Measurements from ENCODE around the gene ARFGEF3.
A peak's percentile ranks its signal among the peaks of the same experiment; 100 is the strongest.

Gene ARFGEF3

DNA sequence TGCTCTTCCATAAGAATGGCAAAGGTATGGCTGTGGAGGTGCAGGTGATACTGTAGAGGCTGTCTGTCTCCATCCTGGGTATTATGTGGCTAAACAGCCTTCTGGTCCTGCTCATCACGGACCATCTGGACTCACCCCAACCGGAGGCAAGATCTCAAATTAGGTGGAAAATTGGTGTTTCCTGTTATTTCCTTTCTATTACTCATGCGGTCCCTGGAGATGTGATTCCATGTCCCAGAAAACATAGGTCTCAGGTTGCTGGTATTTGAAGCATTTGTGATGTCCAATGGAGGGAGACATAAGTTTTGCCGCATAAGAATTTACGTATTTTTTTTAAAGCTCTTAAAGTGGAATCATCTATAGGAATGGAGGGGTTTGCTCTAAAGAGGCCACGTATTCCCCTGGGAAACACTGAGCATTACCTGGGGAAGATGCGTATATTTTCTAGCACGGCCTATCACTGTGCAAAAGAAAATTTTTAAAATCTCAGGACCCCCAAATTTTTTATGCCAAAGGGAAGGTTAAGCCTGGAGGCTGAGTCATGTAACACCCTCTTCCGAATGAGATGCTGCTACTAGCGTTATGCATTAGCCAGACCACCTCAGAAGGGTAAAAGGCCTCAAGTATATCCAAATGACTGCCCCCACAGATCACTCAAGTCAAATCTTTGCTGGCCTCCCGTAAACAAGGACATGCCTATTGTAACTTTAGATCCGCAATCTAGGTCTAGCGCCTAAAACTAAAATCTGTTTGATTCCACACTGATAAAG lies 78.9 kb downstream of the ARFGEF3 start:
- DNase-seq (ENCODE audit: low read depth): peak; percentile 14
- no peak overlapping the region for H3K4me3 ChIP-seq (ENCODE audit: low read length)
- TF ChIP-seq, protein P1, sequence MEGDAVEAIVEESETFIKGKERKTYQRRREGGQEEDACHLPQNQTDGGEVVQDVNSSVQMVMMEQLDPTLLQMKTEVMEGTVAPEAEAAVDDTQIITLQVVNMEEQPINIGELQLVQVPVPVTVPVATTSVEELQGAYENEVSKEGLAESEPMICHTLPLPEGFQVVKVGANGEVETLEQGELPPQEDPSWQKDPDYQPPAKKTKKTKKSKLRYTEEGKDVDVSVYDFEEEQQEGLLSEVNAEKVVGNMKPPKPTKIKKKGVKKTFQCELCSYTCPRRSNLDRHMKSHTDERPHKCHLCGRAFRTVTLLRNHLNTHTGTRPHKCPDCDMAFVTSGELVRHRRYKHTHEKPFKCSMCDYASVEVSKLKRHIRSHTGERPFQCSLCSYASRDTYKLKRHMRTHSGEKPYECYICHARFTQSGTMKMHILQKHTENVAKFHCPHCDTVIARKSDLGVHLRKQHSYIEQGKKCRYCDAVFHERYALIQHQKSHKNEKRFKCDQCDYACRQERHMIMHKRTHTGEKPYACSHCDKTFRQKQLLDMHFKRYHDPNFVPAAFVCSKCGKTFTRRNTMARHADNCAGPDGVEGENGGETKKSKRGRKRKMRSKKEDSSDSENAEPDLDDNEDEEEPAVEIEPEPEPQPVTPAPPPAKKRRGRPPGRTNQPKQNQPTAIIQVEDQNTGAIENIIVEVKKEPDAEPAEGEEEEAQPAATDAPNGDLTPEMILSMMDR (conservative IDR thresholded peaks at IDR 0.05; ENCODE audit: low read length): no peak

DNA sequence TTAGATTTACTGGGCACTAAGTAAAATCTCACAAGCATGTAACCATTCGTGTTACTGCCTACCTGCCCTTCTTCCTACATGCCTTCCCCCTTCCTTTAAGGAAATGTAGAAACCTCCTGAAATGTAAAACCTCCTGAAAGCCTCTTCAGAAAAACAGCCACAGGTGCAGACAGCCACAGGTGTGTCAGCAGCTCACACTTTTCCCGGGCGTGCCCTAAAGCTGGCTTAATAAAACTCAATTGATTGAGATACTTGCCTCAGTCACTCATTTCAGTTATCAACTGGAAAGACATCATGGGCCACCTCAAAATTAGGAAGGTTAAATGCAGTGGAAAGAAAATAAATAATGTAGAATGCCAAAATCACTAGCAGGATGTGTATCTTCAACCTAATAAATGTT lies 79.6 kb downstream of the ARFGEF3 start:
- no peak overlapping the region for H3K4me3 ChIP-seq (ENCODE audit: low read length)
- DNase-seq (ENCODE audit: low read depth): no peak
- TF ChIP-seq, protein P1 (conservative IDR thresholded peaks at IDR 0.05; ENCODE audit: low read length): no peak

DNA sequence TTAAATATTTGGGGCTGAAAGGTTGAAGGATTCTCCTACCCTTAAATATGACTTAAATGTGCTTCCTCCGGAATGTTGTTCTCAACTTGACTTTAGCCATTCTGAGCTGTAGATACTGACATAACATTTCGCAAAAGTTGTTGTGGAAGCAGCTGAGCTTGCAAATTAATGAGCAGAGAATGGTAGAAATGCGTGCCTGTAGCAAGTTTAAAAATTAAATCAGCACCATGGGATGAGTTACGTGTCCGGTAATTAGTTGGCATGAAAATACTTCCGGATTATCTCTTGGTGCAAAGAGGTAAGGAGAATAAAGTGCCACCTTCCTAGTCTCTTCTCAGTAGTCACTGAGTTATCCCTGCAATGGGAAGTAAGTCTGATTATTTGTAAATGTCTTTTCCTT lies 80.2 kb downstream of the ARFGEF3 start:
- no peak overlapping the region for H3K4me3 ChIP-seq (ENCODE audit: low read length)
- TF ChIP-seq, protein P1 (conservative IDR thresholded peaks at IDR 0.05; ENCODE audit: low read length): no peak
- DNase-seq (ENCODE audit: low read depth): no peak

DNA sequence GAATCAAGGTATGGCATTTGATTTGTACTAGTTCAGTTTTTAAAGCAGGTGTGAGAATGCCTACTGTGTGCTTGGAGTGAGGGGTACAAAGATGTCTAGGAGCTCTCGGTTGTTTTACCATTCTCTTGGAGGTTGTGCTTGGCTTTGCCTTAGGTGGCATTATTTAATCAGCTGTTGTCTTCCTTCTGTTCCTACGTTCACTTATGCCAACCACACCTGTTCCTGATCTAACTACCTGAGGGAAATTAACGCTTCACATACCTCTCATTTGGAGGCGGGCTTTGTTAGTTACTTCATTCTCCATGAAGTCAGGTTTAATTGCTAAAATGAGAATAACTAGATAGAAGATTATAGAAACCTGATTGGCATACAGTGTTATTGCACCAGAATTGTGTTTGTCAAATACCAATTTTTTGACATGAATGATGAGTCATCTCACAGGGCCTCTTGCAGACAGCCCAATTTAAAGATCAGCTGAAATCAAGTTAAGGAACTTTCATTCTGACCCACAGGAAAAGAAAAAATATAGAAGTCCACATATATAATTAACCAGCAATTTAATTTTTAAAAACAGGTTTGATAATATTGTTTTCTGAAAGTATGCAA lies 81.4 kb downstream of the ARFGEF3 start:
- TF ChIP-seq, protein P1 (conservative IDR thresholded peaks at IDR 0.05; ENCODE audit: low read length): no peak
- DNase-seq (ENCODE audit: low read depth): no peak
- H3K4me3 ChIP-seq (ENCODE audit: low read length): no peak overlapping the region

DNA sequence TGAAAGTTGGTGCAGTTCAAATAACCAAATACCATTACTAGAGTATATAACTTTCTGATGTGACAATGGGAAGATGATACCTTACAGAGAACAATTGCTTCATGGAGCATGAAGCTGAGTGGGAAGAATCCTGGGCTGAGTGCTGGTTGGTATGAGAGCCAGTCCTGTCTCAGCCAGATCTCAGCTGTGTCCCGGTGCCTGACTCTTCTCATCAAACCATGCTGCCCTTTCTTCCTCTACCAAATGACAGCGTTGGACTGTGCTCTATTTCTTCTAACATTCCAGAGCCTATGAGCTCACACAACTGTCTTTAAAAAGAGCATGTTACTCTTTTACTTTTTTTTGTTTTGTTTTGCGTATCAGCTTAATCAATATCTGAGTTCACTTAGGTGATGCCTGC lies 84.0 kb downstream of the ARFGEF3 start:
- TF ChIP-seq, protein P1 (conservative IDR thresholded peaks at IDR 0.05; ENCODE audit: low read length): no peak
- no peak for DNase-seq (ENCODE audit: low read depth)
- no peak overlapping the region for H3K4me3 ChIP-seq (ENCODE audit: low read length)

DNA sequence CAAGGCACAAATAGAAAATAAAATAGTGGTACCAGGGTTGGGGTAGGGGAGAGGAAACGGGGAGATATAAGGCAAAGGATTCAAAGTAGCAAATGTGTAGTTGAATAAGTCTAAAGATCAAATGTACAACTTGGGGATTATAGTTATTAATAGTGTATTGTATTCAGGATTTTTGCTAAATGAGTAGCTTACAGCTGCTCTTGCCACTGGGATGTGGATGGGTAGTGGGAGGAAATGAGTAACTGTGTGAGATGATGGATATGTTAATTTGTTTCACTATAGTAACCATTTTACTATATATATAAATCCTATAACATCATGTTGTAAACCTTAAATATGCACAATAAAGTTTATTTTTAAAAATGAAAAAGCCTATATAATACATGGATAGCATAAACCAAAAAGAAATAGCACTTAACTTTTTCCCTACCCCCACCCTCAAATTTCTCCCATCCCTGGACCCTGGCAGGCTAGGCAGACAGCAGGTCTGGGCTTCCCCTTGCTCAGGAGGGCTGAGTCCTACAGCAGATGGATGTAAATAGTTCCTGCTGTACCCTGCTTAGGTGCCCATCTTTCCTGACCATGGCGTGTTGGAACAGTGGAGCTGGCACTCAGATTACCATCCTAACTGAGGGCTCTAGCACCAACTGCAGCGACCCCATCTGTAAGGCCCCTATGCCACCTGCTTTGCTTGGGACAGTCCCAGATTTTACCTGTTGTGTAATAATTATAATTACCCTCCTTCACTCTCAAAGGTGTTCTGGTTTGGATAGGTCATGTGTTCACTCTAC lies 85.1 kb downstream of the ARFGEF3 start:
- TF ChIP-seq, protein P1 (conservative IDR thresholded peaks at IDR 0.05; ENCODE audit: low read length): no peak
- no peak overlapping the region for H3K4me3 ChIP-seq (ENCODE audit: low read length)
- no peak for DNase-seq (ENCODE audit: low read depth)
